GM21367 (cell line): Measurements from ENCODE around the gene EDNRA.

Experiments used
- ATAC-seq: cut with Tn5 transposase; IDR thresholded peaks from one replicate; pipeline ENCODE4 v1.9.1; 2021; ENCODE audit not compliant: unreplicated experiment

EDNRA gene

GRCh38 chr4:147586637-147587036, 105.7 kb downstream of the EDNRA start:
- peak; percentile 92 for ATAC-seq

GRCh38 chr4:147587041-147587440, 106.1 kb downstream of the EDNRA start:
- ATAC-seq, result no peak

GRCh38 chr4:147589586-147589985, 108.7 kb downstream of the EDNRA start:
- ATAC-seq, result no peak

- ATAC-seq, result no peak
Observed at GRCh38 chr4:147590249-147590920, 109.5 kb downstream of the EDNRA start.

GRCh38 chr4:147591106-147591505, 110.2 kb downstream of the EDNRA start:
- ATAC-seq, result no peak

- no peak for ATAC-seq
Observed at GRCh38 chr4:147594107-147594506, 113.2 kb downstream of the EDNRA start.
